Muscle of back (tissue), 11 donors: ENCODE data around the gene CD109. TPM values are rescaled to one million over a fixed set of nuclear protein-coding genes. Genes with fewer than 3 reads are reported as not detected.
A peak's percentile ranks its signal among the peaks of the same experiment; 100 is the strongest.
"Not testable (repeated sequence)": the region's sequence is repeated elsewhere in the genome, so short reads cannot be mapped to it uniquely, and the experiment has no call there.

Experiments
- DNase-seq, 3 donors: peaks; one replicate each; pipeline versions ENCODE4 v3.0.0 to v3.0.0-alpha.2; 2013
- polyA plus RNA-seq, 10 donors: library from polyadenylated mRNA; unstranded; fragments of 120-200 nt; gene quantifications; one replicate each; pipeline ENCODE4 v1.2.1, GENCODE V29; 2013; ENCODE audit not compliant: insufficient read length in 10 of 10

CD109 gene
- polyA plus RNA-seq, 10 donors = 15.5 to 26.8 (median 18.0) TPM

GRCh38 chr6:73680289-73680918 lies 15.6 kb upstream of the CD109 start:
- DNase-seq = no peak

- DNase-seq = not testable (repeated sequence)
Measured at GRCh38 chr6:73683574-73683973, 12.4 kb upstream of the CD109 start.

- DNase-seq = no peak
Measured at GRCh38 chr6:73688351-73688750, 7.7 kb upstream of the CD109 start.

- no peak for DNase-seq
Measured at GRCh38 chr6:73690056-73690455, 5.9 kb upstream of the CD109 start.

GRCh38 chr6:73691512-73691911 lies 4.5 kb upstream of the CD109 start:
- no peak for DNase-seq

GRCh38 chr6:73694711-73695411 lies 1.1 kb upstream of the CD109 start:
- DNase-seq = peak in 2 of 3 donors; percentile 29 to 70

- peak in 1 of 3 donors; percentile 19 for DNase-seq
Measured at GRCh38 chr6:73696966-73697655, 1.1 kb downstream of the CD109 start.

GRCh38 chr6:73699676-73700459 lies 3.9 kb downstream of the CD109 start:
- DNase-seq = no peak

- DNase-seq = no peak
Measured at GRCh38 chr6:73702444-73702843, 6.4 kb downstream of the CD109 start.

GRCh38 chr6:73703466-73703865 lies 7.5 kb downstream of the CD109 start:
- DNase-seq = no peak

GRCh38 chr6:73704260-73704659 lies 8.3 kb downstream of the CD109 start:
- DNase-seq = peak in 1 of 3 donors; percentile 95

GRCh38 chr6:73704798-73705197 lies 8.8 kb downstream of the CD109 start:
- DNase-seq = no peak

- DNase-seq = no peak
Measured at GRCh38 chr6:73706971-73707370, 11.0 kb downstream of the CD109 start.

- peak in 1 of 3 donors; percentile 33 for DNase-seq
Measured at GRCh38 chr6:73710470-73710869, 14.5 kb downstream of the CD109 start.

GRCh38 chr6:73710948-73711347 lies 14.9 kb downstream of the CD109 start:
- DNase-seq = no peak

- no peak for DNase-seq
Measured at GRCh38 chr6:73712535-73713173, 16.7 kb downstream of the CD109 start.

GRCh38 chr6:73713426-73714147 lies 17.6 kb downstream of the CD109 start:
- peak in 1 of 3 donors; percentile 34 for DNase-seq

GRCh38 chr6:73715111-73715508 lies 19.1 kb downstream of the CD109 start:
- DNase-seq = not testable (repeated sequence)

- no peak for DNase-seq
Measured at GRCh38 chr6:73719046-73719445, 23.0 kb downstream of the CD109 start.

- DNase-seq = peak in 1 of 3 donors; percentile 78
Measured at GRCh38 chr6:73722318-73723060, 26.5 kb downstream of the CD109 start.
